ENCODE measurements around the gene GAPVD1.

The GAPVD1 gene

DNA sequence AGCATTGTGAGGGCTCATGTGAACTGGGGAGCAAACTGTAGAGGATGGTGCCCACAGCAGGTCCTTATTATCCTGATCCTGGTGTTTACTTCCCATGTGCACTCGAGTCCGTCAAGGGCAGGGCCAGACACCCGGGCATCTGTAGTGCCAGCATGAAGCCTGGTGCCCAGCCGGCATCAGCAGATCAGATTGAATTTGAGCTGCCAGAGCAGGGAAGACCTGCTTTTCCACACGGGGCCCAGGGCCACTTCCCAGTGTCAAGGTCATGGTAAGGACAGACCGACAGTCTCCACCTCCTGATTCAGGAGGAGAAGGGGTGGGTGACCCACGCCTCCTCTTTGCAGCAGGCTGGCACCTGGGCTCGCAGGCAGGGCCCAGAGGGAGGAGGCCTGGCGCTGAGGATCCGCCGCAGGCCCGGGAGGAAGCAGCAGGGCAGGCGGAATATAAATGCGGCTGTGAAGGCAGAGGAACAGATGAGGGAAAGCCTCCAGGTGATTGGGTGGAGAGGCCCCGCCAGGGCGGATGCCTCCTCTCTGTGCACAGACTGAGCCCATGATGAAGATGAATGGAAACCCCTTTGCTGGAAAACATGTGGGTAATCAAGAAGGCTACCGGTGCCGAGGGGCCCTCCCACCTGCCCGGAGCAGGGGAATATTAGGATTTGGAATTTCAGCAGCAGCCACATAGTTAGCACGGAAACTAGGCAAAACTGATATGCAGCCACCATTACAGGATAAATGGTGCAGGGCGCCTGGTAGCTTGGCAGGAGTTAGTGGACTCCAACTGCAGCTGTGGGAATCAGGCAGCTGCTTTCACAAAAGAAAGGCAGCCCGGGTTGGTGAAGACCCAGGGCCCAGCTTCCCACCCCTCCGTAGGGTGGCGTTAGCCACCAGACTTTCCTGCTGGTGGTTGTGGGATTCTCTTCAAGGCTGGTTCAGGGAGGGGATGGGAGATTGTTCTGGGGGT, 114.9 kb downstream of the GAPVD1 start:
- H3K27me3 ChIP-seq (ENCODE audit: insufficient read depth, insufficient read length), result peaks cover 4% of the 10 kb centered on the region
- H3K4me3 ChIP-seq (ENCODE audit: insufficient read length, low read depth), result no peak overlapping the region
- DNase-seq (ENCODE audit: low read depth, low spot score), result no peak
- TF ChIP-seq ZNF274 (IDR thresholded peaks at IDR 0.05; ENCODE audit: low read depth, low read length), result no peak
- TF ChIP-seq YY1 (IDR thresholded peaks at IDR 0.05; ENCODE audit: insufficient read depth, insufficient read length), result no peak
- TF ChIP-seq SUZ12 (IDR thresholded peaks at IDR 0.05; ENCODE audit: extremely low read depth, insufficient read depth, insufficient read length), result no peak
- peaks cover 16% of the 10 kb centered on the region for H3K4me1 ChIP-seq (ENCODE audit: insufficient read depth, insufficient read length)
- no peak overlapping the region for H3K9ac ChIP-seq (ENCODE audit: insufficient read length, low read depth)
- no peaks in the 10 kb centered on the region for H3K9me3 ChIP-seq (ENCODE audit: insufficient read depth, low read length)
- no peaks in the 10 kb centered on the region for H3K36me3 ChIP-seq (ENCODE audit: insufficient read depth, insufficient read length, low read length)

DNA sequence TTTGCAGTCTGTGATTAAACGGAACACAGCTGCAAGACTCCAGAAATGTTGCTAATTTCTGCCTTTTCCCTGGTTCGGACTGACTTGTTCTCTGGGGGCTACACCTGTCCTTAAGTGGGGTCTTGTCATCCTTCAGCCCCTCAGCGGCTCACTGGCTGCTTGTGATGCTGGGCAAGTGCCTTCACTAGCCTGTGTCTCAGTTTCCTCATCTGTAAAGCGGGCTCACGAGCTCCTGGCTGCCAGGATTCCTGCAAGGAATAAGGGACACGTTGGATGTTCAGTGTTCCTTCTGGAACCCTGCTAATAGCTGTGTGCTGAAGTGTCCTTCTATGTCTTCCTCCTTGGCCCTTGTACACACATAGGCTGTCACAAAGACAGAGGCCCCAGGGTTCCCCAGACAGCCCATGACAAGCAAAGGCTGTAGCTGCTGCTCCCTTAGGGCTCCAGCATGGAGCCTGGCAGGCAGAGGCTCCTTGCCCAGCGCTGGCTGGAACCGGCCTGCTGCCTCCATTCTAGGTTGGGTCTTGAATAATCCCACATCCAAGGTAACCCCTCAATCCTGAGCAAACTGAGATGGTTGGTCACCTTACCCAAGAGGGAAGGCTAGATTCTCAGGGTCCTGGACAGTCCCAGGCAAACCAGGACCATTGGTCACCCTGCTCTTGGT, 116.1 kb downstream of the GAPVD1 start:
- DNase-seq (ENCODE audit: low read depth, low spot score), result no peak
- Histone ChIP-seq H3K4me1 (ENCODE audit: insufficient read depth, insufficient read length) (peaks cover 16% of the 10 kb centered on the region), H3K9ac (ENCODE audit: insufficient read length, low read depth) (no peak overlapping the region), H3K9me3 (ENCODE audit: insufficient read depth, low read length) (no peaks in the 10 kb centered on the region), H3K36me3 (ENCODE audit: insufficient read depth, insufficient read length, low read length) (no peaks in the 10 kb centered on the region), H3K4me3 (ENCODE audit: insufficient read length, low read depth) (no peak overlapping the region), H3K27me3 (ENCODE audit: insufficient read depth, insufficient read length) (peaks cover 4% of the 10 kb centered on the region)
- no peak for TF ChIP-seq YY1 (IDR thresholded peaks at IDR 0.05; ENCODE audit: insufficient read depth, insufficient read length)

DNA sequence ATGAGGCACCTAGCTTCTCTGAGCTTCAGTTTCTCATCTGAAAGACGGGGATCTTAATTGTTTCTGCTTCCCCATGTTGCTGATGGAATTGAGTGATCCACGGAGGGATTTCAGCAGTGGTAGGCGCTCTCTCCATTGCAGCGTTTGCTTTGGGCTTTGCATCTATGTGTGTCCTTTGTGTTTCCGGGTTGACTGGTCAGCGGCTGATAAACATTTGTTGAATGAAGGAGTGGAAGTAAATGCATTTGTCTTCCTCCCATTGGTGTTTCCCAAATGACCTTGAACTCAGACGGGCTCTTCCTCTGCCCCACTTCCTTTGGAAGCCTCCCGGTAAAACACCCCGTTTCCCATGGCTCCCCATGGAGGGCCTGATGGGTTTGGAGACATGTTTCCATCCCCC, 117.2 kb downstream of the GAPVD1 start:
- TF ChIP-seq SUZ12 (IDR thresholded peaks at IDR 0.05; ENCODE audit: extremely low read depth, insufficient read depth, insufficient read length), result no peak
- Histone ChIP-seq H3K9me3 (ENCODE audit: insufficient read depth, low read length) (no peaks in the 10 kb centered on the region), H3K4me3 (ENCODE audit: insufficient read length, low read depth) (no peak overlapping the region), H3K9ac (ENCODE audit: insufficient read length, low read depth) (no peak overlapping the region), H3K4me1 (ENCODE audit: insufficient read depth, insufficient read length) (peaks cover 15% of the 10 kb centered on the region), H3K27me3 (ENCODE audit: insufficient read depth, insufficient read length) (peaks cover 4% of the 10 kb centered on the region), H3K36me3 (ENCODE audit: insufficient read depth, insufficient read length, low read length) (no peaks in the 10 kb centered on the region)
- DNase-seq (ENCODE audit: low read depth, low spot score), result no peak

DNA sequence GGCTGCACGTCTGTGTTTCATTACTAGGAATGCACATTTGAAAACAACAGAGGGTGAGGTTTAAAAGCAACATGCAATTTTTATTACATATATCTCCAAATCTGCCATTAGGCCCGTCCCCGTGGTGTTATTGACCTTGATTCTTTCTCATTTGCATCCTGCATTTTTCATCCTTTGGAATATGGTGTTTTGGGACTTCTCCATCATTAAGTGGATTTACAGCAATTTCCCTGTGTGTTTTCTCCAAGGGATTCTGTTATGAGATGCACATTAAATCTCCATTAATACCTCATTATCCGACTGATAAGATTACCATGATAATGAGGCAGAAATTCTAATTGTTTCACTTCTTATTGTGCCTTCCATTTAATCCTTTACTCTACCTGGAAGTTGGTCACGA, 117.6 kb downstream of the GAPVD1 start:
- Histone ChIP-seq H3K9ac (ENCODE audit: insufficient read length, low read depth) (no peak overlapping the region), H3K4me3 (ENCODE audit: insufficient read length, low read depth) (no peak overlapping the region)
- TF ChIP-seq YY1 (IDR thresholded peaks at IDR 0.05; ENCODE audit: insufficient read depth, insufficient read length) (no peak), ZNF274 (IDR thresholded peaks at IDR 0.05; ENCODE audit: low read depth, low read length) (no peak), SUZ12 (IDR thresholded peaks at IDR 0.05; ENCODE audit: extremely low read depth, insufficient read depth, insufficient read length) (no peak)

DNA sequence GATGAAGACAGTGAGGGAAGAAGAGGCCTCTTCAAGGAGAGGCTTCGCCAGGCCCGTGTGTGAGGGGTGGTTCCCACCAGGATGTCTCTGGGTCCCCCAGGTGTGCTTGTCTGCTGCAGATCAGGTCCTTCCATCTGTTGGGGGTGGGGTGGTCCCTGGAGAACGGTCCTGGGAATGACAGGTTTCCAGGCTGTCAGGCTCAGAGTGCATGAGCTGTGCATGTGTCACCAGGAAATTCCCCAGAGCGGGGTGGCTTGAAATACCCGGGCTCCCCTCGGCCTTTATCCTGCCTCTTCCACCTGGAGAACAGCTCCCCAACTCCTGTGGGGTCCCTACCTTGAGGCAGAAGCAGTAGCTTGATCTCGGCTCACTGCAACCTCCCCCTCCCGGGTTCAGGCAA, 118.8 kb downstream of the GAPVD1 start:
- TF ChIP-seq ZNF274 (IDR thresholded peaks at IDR 0.05; ENCODE audit: low read depth, low read length) (no peak), YY1 (IDR thresholded peaks at IDR 0.05; ENCODE audit: insufficient read depth, insufficient read length) (no peak), SUZ12 (IDR thresholded peaks at IDR 0.05; ENCODE audit: extremely low read depth, insufficient read depth, insufficient read length) (no peak)
- no peaks in the 10 kb centered on the region for H3K9me3 ChIP-seq (ENCODE audit: insufficient read depth, low read length)
- peaks cover 9% of the 10 kb centered on the region for H3K4me1 ChIP-seq (ENCODE audit: insufficient read depth, insufficient read length)
- no peak for DNase-seq (ENCODE audit: low read depth, low spot score)
- no peaks in the 10 kb centered on the region for H3K36me3 ChIP-seq (ENCODE audit: insufficient read depth, insufficient read length, low read length)
- H3K9ac ChIP-seq (ENCODE audit: insufficient read length, low read depth), result peak overlapping the region; percentile 27
- H3K4me3 ChIP-seq (ENCODE audit: insufficient read length, low read depth), result no peak overlapping the region
- no peaks in the 10 kb centered on the region for H3K27me3 ChIP-seq (ENCODE audit: insufficient read depth, insufficient read length)

More for the DNA sequence above, 117.6 kb downstream of the GAPVD1 start:
- DNase-seq (ENCODE audit: low read depth, low spot score), result no peak
- Histone ChIP-seq H3K27me3 (ENCODE audit: insufficient read depth, insufficient read length) (peaks cover 2% of the 10 kb centered on the region), H3K4me1 (ENCODE audit: insufficient read depth, insufficient read length) (peaks cover 11% of the 10 kb centered on the region), H3K9me3 (ENCODE audit: insufficient read depth, low read length) (no peaks in the 10 kb centered on the region), H3K36me3 (ENCODE audit: insufficient read depth, insufficient read length, low read length) (no peaks in the 10 kb centered on the region)

DNA sequence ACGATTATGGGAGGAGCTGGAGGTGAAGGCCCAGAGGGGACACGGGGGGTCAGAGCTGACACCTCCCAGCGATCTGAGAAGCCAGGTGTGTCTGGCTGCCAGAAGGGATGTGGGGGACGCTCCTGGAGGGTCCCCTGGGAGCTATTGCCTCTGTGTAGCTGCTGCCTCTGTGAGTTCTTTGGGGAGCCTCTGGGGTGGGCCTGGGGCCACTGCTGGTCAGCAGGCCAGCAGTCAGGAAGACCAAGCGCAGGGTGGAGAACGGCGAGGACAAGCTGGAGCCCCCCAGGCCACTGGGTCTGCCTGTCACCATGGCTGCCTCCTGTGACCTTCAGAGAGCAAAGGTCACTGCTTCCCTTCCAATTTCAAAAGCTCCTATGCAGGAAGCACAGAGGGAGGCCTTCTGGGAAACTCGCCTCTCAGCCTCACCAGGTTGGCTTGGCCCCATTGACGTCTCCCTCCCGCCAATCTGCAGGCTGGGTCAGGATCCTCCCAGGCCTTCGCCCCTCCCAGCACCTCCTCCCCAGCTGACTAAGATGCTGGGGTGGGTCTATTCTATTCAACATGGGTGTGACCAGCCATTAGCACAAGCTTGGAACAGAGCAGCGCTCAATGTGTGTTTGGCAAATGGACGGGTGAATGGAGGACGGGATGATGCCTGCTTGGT, 126.4 kb downstream of the GAPVD1 start:
- Histone ChIP-seq H3K4me1 (ENCODE audit: insufficient read depth, insufficient read length) (peaks cover 3% of the 10 kb centered on the region), H3K9me3 (ENCODE audit: insufficient read depth, low read length) (no peaks in the 10 kb centered on the region), H3K27me3 (ENCODE audit: insufficient read depth, insufficient read length) (peaks cover 24% of the 10 kb centered on the region), H3K36me3 (ENCODE audit: insufficient read depth, insufficient read length, low read length) (no peaks in the 10 kb centered on the region), H3K4me3 (ENCODE audit: insufficient read length, low read depth) (no peak overlapping the region), H3K9ac (ENCODE audit: insufficient read length, low read depth) (no peak overlapping the region)
- TF ChIP-seq YY1 (IDR thresholded peaks at IDR 0.05; ENCODE audit: insufficient read depth, insufficient read length), result no peak
- TF ChIP-seq SUZ12 (IDR thresholded peaks at IDR 0.05; ENCODE audit: extremely low read depth, insufficient read depth, insufficient read length), result no peak
- no peak for TF ChIP-seq ZNF274 (IDR thresholded peaks at IDR 0.05; ENCODE audit: low read depth, low read length)
- DNase-seq (ENCODE audit: low read depth, low spot score), result no peak

DNA sequence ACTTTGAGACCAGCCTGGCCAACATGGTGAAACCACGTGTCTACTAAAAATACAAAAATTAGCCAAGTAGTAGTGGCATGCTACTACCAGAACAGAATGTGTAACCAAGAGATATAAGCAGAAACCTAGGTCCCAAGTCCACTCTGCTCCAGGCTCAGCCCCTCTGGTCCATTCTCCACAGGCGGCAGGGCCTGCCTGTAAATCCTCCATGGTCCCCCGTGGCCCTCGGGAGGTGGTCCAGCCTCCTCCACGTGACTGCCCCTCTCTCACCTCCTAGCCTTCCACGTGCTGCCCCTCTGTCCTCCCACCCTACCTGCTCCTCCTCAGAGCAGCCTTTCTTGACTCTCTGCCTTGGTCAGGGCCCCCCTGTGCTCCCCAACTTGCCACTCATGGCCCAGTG, 127.4 kb downstream of the GAPVD1 start:
- no peak overlapping the region for H3K4me3 ChIP-seq (ENCODE audit: insufficient read length, low read depth)
- peaks cover 24% of the 10 kb centered on the region for H3K27me3 ChIP-seq (ENCODE audit: insufficient read depth, insufficient read length)
- no peaks in the 10 kb centered on the region for H3K9me3 ChIP-seq (ENCODE audit: insufficient read depth, low read length)
- no peaks in the 10 kb centered on the region for H3K36me3 ChIP-seq (ENCODE audit: insufficient read depth, insufficient read length, low read length)
- peaks cover 3% of the 10 kb centered on the region for H3K4me1 ChIP-seq (ENCODE audit: insufficient read depth, insufficient read length)
- no peak for DNase-seq (ENCODE audit: low read depth, low spot score)
- TF ChIP-seq YY1 (IDR thresholded peaks at IDR 0.05; ENCODE audit: insufficient read depth, insufficient read length) (no peak), SUZ12 (IDR thresholded peaks at IDR 0.05; ENCODE audit: extremely low read depth, insufficient read depth, insufficient read length) (no peak), ZNF274 (IDR thresholded peaks at IDR 0.05; ENCODE audit: low read depth, low read length) (no peak)
- H3K9ac ChIP-seq (ENCODE audit: insufficient read length, low read depth), result no peak overlapping the region

Data from NT2/D1 (cell line).